Activated naive CD4-positive, alpha-beta T cell (primary cell): ENCODE measurements around the gene CREB5.
"Not testable (repeated sequence)": the region's sequence is repeated elsewhere in the genome, so short reads cannot be mapped to it uniquely, and the experiment has no call there.

ENCODE experiments used
- DNase-seq, 4 experiments: peaks; one replicate each; lab custom pipeline; 2025; lab: John Stamatoyannopoulos, UW

The CREB5 gene

DNA sequence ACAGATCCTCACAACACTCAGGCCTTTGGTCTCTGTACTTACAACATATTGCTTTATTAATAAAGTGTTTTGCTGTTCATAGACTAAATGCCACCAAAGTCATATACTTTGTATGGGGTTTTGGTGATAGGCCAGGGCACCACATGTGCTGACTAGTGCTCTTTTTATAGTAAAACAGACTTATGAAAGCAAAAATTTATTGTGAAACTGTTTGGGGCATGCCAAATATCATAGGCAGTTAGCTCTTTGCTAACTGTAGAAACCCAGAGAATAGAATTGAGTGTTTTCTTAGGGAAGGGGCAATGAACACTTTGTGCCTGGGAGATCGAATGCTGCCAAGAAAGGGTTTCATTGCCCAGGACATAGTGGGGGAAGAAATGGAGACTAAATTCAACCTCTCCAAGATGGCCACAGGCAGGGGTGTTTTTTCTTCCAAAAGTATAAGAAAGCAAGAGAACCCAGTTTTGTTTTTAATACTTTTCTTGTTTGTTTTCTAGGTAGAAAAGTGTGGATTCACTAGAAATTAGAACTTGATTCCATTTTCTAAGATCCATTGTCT is 403.1 kb downstream of the CREB5 start:
- no peak for DNase-seq

DNA sequence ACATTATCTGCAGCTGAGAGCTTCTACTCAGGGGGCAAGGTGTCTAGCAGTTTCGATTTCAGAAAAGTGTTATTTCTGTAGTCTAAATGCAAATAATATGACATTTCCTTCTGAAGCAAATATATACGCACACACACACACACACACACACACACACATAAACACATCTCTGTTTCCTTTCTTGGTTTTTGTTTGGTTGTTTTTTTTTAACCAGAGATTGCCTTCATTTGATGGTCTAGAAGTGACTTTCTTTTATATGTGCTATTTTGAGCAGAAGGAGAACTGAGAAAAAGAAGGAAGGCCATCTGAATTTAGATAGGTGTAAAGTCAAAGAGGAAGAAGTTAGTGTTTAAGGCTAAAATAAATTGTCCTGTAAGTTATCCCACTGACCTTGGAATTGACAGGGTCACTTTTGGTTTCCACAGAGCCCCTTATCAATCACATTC is 403.6 kb downstream of the CREB5 start:
- DNase-seq, result no peak

- DNase-seq, result no peak
Measured at GRCh38 chr7:28818996-28819395, 406.7 kb downstream of the CREB5 start.

- DNase-seq, result no peak
Measured at GRCh38 chr7:28823582-28823981, 411.3 kb downstream of the CREB5 start.

GRCh38 chr7:28825817-28826448 is 413.6 kb downstream of the CREB5 start:
- not testable (repeated sequence) for DNase-seq

GRCh38 chr7:28830846-28831245 is 418.5 kb downstream of the CREB5 start:
- DNase-seq, result no peak

DNA sequence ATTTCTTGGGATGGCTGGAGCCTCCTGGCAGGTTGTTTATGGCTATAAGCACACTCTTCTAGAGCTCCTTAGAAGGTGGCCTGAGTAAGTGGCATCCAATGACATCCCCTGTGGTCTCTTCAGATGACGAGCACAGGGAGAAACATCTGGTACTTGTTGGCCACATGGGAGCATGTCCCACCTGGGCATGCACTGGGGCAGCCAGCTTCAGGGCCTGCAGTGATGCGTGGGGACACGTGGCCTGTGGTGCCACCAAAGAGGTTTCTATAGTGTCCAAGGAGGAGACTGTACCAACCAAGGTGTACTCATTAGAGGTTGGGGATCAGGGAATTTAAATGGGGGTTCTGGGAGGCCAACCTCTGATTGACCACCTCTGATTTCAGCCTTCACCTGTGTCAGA is 420.4 kb downstream of the CREB5 start:
- DNase-seq, result no peak

DNA sequence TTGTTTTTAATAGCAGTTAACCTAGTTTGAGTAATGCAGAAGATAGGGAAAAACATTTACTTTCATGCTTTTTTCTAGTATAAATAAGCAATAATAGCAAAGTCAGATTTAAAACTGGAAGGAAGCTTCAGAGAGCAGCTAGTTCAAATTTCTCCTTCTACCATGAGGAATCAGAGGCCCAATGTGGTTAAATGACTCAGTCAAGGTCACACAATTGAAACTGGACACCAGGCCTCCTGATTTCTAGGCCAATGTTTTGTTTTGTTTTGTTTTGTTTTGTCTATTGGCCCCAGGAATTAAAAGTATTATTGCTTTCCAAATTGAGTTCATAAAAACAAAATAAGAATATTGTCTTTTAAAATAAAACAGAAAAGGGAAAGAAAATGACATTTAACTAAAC is 423.5 kb downstream of the CREB5 start:
- no peak for DNase-seq

DNA sequence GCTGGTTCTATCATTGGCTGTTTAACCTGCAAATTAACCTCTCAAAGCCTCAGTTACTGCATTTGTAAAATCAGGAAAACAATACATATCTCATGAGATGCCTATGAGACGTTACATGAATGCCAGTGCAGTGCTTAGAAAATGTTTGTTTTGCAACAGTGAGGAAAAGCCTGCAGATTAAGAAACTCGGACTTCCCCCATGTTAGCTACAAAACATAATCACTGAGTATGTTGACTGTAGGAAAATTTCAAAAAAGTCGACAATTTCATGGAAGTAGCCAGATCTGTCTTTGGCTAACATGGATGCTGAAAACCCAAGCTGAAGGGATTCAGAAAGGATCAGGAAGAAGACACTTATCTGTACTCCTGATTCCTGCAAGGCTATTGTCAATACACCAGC is 424.4 kb downstream of the CREB5 start:
- no peak for DNase-seq

GRCh38 chr7:28837216-28837615 is 424.9 kb downstream of the CREB5 start:
- DNase-seq, result no peak

GRCh38 chr7:28840592-28840995 is 428.3 kb downstream of the CREB5 start:
- DNase-seq, result no peak

- DNase-seq, result no peak
Measured at GRCh38 chr7:28841766-28842165, 429.4 kb downstream of the CREB5 start.

DNA sequence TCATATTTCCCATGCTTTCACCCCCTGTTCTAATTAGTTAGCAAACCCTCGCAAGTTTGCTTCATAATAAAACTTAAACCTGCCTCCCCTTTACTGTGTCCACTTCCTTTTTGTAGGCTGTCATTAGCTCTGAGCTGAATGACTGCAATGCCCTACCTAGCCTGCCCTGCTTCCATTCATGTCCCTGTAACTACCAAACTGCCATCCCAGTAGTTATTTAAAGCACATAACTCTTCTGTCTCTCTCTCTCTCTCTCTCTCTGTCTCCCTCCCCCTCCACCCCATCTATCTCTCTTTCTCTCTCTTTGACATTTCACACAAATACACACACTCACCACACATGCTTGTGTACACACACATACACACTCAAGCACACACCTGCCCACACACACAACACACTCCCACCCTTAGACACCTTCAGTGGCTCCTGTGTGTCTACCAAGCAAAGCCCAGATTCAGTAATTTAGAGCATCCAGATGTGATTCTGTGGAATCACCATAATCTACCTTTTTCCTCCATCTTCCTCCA is 430.5 kb downstream of the CREB5 start:
- no peak for DNase-seq

DNA sequence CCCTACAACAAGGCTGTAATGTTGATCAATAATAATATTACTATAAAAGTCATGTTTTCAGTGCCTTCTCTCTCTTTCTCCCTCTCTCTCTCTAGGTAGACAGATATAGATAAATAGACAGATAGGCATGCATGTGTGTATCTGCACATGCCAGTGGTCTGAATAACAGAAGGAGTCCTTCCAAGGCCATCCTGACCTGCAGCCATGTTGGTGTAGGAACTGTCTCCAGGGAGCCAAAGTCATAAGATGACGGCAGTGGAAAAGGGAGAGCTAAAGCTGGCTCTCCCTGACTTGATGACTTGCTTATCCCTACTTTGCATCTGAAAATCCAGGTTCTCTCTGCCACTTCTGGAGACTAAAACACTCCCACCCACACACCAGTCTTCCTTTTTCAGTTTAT is 432.8 kb downstream of the CREB5 start:
- no peak for DNase-seq

GRCh38 chr7:28847176-28847575 is 434.9 kb downstream of the CREB5 start:
- no peak for DNase-seq

DNA sequence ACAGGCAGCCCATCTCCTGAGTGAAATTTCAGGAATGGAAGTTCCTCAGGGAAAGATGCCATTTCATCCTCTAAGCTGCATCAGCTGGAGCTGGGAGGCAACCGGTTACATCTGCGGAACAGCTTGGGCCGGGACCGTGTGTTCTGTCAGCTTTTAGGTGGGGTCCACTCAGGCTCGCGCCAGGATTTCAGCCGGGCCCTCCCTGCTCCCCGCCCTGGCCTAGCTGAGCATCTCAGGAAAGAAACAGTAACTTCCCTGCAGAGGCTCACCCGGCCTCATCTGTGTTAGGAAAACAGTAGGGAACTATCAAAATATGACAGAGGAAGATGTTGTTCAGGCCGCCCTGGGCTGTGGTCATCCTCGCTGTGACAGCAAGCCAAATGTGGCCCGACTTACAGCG is 435.4 kb downstream of the CREB5 start:
- DNase-seq, result no peak

GRCh38 chr7:28848906-28849305 is 436.6 kb downstream of the CREB5 start:
- no peak for DNase-seq

DNA sequence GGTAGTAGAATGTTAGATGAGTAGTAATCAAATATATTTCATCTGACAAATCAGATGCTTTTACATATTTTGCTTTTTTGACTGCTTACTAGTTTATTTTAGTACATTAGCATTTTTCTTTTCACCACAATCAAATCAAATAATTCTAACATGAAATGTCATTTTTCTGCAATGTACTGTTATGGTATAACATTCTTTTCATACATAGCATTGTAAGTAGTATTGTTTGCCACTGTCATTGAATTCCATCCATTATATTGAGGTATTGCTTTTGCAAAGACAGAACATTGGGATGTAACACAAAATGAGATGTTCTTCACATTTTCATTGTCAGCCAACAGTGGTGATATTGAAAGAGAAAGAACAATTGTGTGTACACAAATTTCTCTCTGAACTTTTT is 438.4 kb downstream of the CREB5 start:
- no peak for DNase-seq

DNA sequence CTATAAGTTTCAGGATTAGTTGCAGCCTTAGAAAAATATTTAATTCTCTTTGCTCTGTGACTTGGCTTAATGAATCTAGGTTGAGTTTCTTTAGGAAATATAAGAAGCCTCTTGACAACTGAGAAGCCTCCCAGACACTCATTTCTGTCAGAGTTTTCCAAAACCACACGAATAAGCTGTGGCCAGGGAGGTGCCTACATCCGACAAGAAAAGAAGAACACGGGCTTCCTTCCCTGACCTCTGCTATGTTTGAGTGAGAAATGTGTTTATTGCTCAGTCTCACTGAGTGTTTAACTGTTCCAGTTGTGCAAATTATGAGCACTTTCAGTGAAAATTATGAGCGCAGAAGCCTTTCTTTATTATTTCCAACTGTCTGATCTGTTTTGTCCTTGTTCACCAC is 440.8 kb downstream of the CREB5 start:
- no peak for DNase-seq

GRCh38 chr7:28853834-28854749 is 441.8 kb downstream of the CREB5 start:
- peak; percentile 11 to 56 (median 35) for DNase-seq

- DNase-seq, result no peak
Measured at GRCh38 chr7:28854750-28855074, 442.4 kb downstream of the CREB5 start.

GRCh38 chr7:28855538-28856217 is 443.4 kb downstream of the CREB5 start:
- DNase-seq, result no peak
